Hippocampal formation (tissue), 2 donors: ENCODE data around the gene IQSEC1.

Source experiments
- DNase-seq, 2 donors: peaks; one replicate each; lab custom pipeline; 2025; lab: John Stamatoyannopoulos, UW

IQSEC1 gene

GRCh38 chr3:13073326-13074005 is at the start of gene IQSEC1:
Gene IQSEC1 (minus strand): TSS chr3:13073429. CDS start chr3:13073014, 415 bp downstream.
- peak; percentile 48 to 73 for DNase-seq

DNA sequence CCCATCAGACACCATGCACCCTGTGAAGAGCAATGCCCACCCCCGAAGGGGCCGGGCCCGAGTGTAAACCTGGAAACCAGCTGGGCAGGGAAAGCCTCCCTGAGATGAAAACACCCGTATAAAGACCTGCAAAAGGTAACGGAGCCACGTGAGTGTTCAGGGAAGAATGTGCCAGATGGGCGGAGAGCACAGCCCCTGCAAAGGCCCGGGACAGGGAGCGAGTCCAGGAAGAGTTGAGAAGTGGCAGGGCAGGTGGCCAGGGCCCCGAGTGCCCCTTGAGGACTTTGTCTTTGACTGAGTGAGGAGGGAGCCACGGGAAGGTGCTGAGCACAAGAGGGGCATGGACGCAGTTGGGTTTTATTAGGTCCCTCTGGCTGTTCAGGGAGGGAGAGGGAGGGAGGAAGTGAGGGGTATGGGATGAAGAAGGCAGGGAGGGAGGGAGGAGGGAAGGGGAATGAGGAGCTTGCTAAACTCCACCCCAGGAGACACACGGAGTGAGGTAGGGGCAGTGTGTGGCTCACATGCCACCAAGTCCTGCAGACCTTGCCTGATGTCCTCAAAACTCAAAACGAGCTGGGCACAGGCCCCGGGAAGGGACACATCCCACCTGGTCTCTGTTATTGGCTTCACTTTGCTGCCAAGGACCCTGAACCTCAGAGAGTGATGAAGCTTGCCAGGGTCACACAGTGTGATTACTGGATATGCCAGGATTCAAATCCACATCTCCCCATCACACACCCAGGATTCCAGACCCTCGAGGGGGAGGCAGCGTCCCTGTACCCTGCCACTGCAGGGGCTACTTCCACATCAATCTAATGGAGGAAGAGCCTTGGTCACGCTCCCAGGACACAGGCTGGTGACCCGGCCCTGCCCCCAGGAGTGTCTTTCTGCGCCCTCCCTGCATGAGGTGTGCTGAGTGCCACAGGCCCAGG is 49.1 kb upstream of the IQSEC1 start:
- no peak for DNase-seq

DNA sequence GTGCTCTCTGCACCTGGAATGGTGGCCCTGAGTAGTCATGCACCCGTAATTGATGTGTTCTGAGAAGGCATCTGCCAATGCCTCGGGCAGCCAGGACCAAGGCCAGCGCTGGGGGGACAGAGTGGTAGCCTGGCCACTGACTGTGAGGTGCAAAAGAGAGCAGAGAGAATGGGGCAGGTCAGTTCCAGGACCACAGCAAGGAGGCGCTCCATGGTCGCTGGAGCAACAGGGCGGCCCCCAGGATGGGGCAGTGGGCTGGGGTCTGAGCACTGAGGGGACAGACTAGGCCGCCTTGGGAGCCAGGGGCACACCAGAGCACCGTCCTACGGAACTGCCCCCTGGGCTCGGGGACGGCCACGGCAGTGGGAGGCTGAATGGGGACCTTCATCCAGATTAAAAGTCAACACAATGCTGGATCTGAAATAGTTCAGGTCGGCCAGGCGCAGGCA is 48.3 kb upstream of the IQSEC1 start:
- DNase-seq, result no peak

DNA sequence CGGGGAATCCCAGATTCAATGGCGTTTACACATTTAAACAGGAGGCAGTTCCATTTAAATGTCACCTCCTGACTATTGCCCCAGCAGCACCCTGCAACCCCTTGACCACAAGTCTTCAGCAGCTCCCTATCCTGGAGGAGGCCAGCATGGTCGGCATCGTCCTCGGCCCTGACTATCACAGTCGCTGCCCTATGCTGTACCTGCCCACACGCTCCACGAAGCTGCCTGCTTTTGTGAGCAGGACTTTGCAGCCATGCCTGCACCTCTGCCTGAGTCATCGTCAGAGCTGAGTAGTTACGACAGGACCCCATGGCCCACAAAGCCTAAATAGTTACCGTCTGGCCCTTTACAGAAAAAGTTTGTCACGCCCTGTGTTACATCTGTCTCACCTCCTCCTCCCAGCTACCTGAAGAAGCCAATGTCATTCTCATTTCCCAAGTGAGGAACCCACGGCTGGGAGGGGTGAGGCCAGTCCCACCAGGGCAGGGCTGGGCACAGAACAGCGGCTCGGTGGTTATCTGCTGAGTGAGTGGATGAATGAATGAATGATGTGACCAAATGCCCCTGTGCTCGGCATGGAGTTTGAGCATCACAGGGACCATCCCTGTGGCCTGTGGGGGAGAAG is 47.8 kb upstream of the IQSEC1 start:
- DNase-seq, result no peak

GRCh38 chr3:13120289-13120927 is 47.2 kb upstream of the IQSEC1 start:
- DNase-seq, result no peak

GRCh38 chr3:13119471-13120220 is 46.4 kb upstream of the IQSEC1 start:
- no peak for DNase-seq

DNA sequence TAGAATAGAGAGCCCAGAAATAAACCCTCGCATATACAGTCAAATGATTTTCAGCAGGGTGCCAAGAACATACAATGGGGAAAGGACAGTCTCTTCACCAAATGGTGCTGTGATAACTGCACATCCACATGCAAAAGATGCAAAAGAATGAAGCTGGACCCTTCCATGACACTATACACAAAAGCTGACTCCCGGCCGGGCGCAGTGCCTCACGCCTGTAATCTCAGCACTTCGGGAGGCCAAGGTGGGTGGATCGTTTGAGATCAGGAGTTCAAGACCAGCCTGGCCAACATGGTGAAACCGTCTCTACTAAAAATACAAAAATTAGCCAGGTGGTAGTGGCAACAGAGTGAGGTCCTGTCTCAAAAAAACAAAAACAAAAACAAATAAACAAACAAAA is 43.2 kb upstream of the IQSEC1 start:
- no peak for DNase-seq

GRCh38 chr3:13115991-13116390 is 42.8 kb upstream of the IQSEC1 start:
- DNase-seq, result no peak

DNA sequence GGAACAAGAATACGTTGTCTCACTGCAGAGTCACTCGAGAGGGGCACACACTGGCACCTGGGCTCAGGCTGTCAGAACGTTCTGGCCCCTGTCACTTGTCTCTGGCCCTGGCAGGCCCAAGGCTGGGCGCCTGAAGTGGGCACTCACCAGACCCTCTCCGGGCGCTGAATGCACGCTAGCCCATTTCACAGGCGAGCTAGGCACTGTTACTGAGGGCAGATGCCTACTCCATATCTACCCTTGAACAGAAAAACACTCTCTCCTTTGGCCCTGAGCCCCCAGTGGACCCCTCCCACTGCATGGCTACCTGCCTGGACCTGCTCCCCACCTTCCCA is 42.3 kb upstream of the IQSEC1 start:
- DNase-seq, result no peak

DNA sequence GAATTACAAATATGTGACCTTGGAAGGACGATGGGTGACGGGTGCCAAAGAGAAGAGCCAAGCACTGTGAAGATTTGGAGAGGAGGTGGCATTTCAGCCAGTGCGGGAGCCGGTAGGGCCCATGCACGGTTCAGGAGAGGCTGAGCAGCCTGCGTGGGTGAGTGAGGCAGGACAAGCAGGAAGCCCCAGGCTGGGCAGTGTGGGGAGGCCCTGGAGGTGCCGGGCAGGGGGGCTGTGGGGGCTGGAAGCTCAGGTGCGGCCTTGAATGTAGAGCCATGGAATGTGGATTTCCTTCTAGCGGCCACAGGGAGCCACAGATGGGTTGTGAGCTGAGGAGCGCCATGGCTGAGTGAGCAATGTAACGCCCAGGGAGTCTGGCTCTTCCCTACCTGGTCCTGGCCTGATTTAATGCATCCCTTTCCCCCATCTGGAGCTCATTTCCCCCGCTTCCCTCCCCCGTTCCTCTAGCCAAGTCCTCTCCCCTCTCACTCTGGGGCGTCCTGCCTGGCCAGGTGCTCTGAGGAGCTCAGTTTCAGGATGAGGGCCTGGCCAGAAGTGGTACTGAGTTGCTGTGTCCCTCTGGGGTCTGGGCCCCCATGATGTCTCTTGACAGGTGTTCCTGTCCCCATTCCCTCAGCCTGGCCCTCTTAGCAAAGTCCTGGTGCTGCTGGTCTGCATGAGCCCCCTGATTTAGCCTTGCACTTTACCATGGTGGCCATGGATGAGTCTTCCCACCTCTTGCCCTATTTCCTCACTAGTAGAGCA is 41.8 kb upstream of the IQSEC1 start:
- no peak for DNase-seq

DNA sequence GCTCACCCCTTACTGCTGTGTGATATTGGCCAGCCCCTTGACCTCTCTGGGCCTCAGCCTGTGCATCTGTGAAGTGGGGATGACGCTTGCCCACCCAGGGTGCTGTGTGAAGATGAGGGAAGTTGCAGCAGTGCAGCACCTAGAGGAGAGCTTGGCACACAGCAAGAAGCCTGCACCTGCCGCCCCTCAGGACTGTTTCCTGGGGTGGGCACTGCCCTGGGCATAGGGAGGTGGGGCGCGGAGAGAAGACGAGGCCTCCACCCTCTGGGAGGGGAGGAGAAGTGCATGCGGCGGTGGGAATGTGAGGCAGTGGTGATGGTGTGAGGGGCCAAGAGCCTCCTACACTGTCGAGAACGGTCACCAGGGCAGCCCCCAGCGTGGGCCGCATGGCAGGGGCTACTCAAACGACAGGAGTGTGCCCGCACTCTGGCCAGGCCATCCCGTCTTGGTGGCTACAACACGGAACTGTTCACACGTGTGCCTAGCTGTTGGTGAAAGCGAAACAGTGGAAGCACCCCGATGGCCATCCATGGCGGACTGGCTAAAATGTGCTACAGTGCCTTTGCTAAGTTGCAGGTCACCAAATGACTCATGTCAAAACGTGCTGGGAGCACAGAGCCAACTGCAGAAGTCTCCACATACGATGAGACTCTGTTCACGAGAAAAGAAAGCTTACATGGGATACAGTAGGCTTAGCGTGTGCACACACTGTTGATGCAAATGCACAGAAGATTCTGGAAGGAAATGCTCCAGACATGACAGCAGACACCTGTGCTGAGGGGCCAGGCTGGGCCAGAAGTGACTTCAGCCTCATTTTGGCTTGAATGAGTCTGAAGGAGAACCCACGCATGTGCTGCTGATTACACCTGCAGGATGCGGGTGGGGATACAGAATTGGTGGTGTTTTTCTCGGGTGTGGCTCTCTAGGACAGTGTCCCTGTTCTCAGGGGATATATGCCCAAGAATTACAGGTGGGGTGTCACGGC is 40.4 kb upstream of the IQSEC1 start:
- DNase-seq, result no peak

- DNase-seq, result no peak
These were observed 39.5 kb upstream of the IQSEC1 start for GRCh38 chr3:13112521-13113345.

DNA sequence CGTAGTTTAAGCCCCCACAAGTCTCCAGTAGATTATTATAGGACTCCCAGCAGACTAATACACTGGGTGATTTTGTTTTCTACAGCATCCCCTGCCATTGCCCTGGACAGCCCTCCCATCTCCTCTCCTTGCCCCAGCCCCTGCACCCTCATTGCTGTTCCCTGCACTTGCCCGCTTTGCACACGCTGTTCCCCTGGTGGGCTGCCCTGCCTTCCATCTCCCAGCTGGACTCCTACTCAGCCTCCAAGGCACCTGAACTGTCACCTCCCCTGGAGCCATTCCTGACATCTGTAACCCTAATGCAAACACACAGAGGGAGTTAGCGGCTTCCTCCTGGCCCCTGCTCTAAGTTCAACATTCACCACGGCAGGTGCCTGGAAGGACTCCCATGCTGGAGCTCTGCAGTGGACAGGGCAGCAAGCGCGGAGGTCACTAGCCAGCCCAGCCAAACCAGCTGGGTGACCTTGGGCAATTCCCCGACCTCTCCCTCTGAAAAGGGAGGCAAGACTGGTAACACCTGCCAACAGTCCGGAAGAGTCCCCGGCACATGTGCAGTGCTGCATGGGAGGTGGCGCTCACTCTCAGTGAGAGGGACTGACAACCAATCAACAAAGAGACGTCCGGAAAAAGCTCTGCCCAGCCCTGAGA is 38.8 kb upstream of the IQSEC1 start:
- no peak for DNase-seq

- DNase-seq, result no peak
These were observed 38.1 kb upstream of the IQSEC1 start for GRCh38 chr3:13111173-13111872.

DNA sequence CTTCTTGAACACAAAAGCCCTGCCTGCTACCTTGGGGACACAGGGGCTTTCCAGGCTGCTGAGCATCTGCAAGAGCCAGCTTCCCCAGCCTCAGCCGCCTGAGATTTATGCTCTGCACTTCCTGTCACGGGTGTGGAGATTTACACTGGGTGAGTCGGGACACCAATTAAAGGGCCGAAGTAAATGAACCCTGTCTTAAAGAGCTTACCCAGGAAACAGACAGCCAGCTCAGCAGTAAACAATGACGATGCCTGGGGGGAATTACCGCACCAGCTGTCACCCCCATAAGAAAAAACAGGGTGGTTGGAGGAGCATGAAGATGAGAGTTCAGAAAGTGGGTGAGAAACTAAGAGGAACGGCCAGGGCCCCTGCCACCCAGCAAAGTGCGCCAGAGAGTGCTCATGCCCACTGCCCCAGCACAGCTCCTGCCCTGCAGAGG is 37.5 kb upstream of the IQSEC1 start:
- no peak for DNase-seq

DNA sequence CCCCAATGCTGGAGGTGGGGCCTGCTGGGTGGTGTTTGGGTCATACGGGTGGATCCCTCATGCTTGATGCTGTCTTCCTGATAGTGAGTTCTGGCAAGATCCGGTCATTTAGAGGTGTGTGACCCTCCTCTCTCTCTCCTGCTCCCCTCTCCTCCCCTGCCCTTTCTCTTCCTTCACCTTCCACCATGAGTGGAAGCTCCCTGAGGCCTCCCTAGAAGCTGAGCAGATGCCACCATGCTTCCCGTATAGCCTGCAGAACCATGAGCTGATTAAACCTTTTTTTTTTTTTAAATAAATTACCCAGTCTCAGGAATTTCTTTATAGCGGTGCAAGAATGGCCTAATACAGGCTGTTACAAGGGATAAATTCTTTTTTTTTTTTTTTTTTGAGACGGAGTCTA is 36.3 kb upstream of the IQSEC1 start:
- no peak for DNase-seq

DNA sequence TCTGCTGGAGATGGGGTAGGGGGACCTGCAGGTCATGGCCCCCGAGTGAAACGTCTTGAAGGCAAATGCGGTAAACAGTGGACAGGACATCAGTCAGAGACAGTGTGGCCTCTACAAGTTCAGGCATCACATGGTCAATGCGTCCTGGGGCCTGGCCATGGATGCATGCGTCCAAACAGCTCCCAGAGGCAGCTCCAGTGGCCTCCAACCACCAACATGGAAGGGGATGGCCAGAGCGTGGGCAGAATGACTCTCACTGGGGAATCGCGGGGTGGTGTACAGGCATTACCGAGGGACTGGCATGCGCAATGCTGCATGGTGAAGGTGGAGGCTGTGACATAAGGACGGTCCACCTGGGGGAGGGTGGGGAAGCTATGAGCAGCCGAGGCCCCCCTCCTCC is 35.6 kb upstream of the IQSEC1 start:
- no peak for DNase-seq
